Breast epithelium (tissue), 3 donors: Measurements from ENCODE around the gene CEP55.

Experiments
- CTCF ChIP-seq, 3 donors: fragments of 450-650 bp; IDR thresholded peaks; one replicate each; pipeline ENCODE4 v1.5.1; 2016 to 2017; ENCODE audit warnings: antibody characterized with exemption in 3 of 3, mild to moderate bottlenecking in 3 of 3, moderate library complexity in 3 of 3
- POLR2A ChIP-seq: fragments of 450-650 bp; IDR thresholded peaks from one replicate; pipeline ENCODE4 v1.6.1; 2016; ENCODE audit warnings: antibody characterized with exemption, mild to moderate bottlenecking, moderate library complexity

- TF ChIP-seq POLR2A (no peak), CTCF (IDR thresholded peaks at IDR 0.05) (no peak)
Measured at GRCh38 chr10:93498166-93498565, 1.8 kb downstream of the CEP55 start.
